GM21528 (cell line): ENCODE data around the gene TNFRSF6B.

Source experiments
- ATAC-seq: cut with Tn5 transposase; IDR thresholded peaks from one replicate; pipeline ENCODE4 v1.9.1; 2021; ENCODE audit warnings: mild to moderate bottlenecking, moderate library complexity; ENCODE audit not compliant: unreplicated experiment, low FRiP score

The TNFRSF6B gene

GRCh38 chr20:63682384-63683139 lies 13.9 kb upstream of the TNFRSF6B start:
- ATAC-seq, result no peak

- ATAC-seq, result no peak
These were observed 11.0 kb upstream of the TNFRSF6B start for GRCh38 chr20:63685269-63686026.

- ATAC-seq, result no peak
These were observed 10.4 kb upstream of the TNFRSF6B start for GRCh38 chr20:63686094-63686491.

- ATAC-seq, result no peak
These were observed 9.7 kb upstream of the TNFRSF6B start for GRCh38 chr20:63686492-63687321.

GRCh38 chr20:63687419-63688178 lies 8.9 kb upstream of the TNFRSF6B start:
- no peak for ATAC-seq

GRCh38 chr20:63688228-63689045 lies 8.0 kb upstream of the TNFRSF6B start:
- ATAC-seq, result no peak

GRCh38 chr20:63689046-63690002 lies 7.1 kb upstream of the TNFRSF6B start:
- no peak for ATAC-seq

- ATAC-seq, result no peak
These were observed 6.2 kb upstream of the TNFRSF6B start for GRCh38 chr20:63690003-63690897.

GRCh38 chr20:63690898-63691710 lies 5.3 kb upstream of the TNFRSF6B start:
- no peak for ATAC-seq

GRCh38 chr20:63691711-63692435 lies 4.6 kb upstream of the TNFRSF6B start:
- no peak for ATAC-seq

GRCh38 chr20:63692436-63693082 lies 3.9 kb upstream of the TNFRSF6B start:
- no peak for ATAC-seq

GRCh38 chr20:63693083-63693732 lies 3.2 kb upstream of the TNFRSF6B start:
- ATAC-seq, result no peak

GRCh38 chr20:63693733-63694583 lies 2.5 kb upstream of the TNFRSF6B start:
- ATAC-seq, result no peak
